ENCODE results near the gene RIF1. TPM values are rescaled to one million over a fixed set of nuclear protein-coding genes. Genes with fewer than 3 reads are reported as not detected.

RIF1 gene
- total RNA-seq, 1 experiment from 2014 or later, result 45.1 TPM

DNA sequence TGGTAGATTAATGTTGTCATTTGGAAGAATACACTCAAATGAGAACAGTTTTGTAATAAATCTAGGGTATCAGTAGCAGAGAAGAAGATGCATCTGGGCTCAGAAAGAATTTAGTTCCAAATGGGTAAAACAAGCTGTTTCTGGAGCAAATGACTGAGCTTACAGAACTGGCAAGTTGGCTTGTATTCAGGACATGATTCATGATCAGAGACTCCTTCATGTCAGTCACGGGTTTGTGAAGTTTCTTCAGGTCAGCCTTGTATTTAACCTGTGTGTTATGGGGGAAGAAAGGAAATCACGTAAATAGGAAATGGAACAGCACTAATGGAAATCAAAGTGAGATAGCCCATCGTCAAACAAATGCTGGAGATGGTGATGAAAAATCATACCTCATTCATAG lies 109.1 kb downstream of the RIF1 start:
- DNase-seq (ENCODE audit: low read depth), result peak; percentile 26

DNA sequence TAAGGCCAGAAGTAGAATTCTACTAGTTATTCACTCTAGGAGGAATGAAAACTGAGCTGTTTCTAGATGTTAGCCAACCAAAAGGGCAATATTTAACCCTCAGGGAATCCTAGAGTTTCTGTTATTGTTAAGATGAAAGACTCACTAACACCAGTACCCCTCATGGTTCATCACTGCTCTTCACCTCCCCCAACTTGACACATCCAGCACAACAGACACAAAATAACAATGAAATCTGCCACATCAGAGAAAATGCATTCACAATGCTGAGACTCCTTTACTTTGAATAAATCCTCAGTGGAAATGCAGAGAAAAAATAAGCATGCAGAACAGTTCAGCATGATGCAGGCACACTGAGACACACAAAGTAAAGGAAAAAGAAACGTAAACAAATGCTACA lies 111.3 kb downstream of the RIF1 start:
- no peak for DNase-seq (ENCODE audit: low read depth)

DNA sequence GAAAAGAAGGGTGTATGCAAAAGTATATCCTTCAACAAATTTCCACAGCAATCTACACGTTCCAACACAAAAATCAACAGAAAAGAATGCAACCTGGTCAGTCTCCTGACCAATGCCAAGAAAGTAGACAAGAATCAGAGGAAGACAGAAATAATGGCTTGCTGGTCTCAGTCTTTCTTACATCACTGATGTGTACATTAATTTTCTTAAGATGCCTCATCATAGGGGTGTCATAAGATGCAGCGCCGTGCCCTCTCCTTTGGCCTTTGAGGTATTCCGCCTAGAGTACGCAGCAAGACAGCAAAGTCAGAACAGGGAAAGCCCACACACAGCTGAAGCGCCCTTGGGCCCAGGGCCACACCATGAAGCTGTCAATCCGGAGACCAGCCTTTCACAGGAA lies 112.9 kb downstream of the RIF1 start:
- DNase-seq (ENCODE audit: low read depth), result no peak

- DNase-seq (ENCODE audit: low read depth), result peak; percentile 36
Observed at GRCh38 chr2:151523850-151524249, 114.1 kb downstream of the RIF1 start.

DNA sequence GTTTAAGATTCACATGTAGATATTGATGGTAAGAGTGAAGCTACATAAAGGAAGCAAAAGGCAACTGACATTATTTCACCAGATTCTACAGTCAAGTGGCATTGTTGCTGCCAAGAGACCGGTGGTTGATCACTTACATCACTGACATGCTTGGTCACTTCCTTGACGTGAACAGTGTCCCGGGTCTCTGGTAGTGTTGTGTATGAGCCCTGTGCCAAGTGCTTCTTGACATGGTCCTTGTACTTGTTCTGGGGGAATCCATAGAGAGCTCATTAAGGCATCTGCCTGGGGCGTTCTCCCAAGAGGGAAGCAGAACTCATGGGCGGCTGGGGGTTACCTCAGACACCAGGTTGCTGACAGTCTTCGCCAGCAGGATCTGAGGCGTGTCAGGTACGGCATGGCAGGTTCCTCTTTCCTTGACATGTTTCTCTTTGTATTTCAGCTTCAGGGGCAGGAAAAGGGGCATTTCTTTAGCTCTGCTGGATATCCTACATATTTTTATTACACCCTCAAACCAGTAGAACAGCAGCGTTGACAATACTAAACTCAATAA lies 116.2 kb downstream of the RIF1 start:
- DNase-seq (ENCODE audit: low read depth), result no peak

DNA sequence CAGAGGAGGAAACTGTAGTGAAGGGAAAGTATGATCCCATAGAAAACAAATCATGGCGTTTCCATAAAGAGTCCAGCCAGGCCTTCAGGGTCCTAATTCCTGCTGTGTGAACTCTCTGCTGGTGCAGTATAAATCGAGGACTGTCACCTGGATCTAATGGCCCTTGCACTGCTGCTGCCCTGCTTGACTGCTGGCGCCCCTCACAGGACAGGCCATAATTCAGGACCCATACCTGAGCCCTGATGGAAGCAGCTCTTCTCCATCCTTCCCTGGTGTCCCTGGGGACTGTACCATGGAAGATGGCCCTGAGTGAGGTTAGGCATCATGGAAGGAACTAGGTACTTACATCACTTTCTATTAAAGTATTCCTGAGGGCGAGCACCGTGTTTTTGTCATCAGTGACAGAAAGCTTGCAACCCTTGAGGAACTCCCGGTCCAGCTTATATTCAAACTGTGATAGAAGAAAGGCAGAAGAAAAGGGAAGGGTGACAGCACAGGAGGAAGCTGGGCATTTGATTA lies 116.9 kb downstream of the RIF1 start:
- DNase-seq (ENCODE audit: low read depth), result no peak

Other genes with a start within 250 kb of the RIF1 start
- gene RBM43, start 148.0 kb upstream of the RIF1 start, total RNA-seq (2014; rRNA removed), result 3.0 and 6.0 TPM in 2 replicates
- 5.5 and 9.2 TPM in 2 replicates for gene NMI, start 120.2 kb upstream of the RIF1 start, total RNA-seq (2014; rRNA removed)
- 20.3 and 21.3 TPM in 2 replicates for gene TNFAIP6, start 52.3 kb upstream of the RIF1 start, total RNA-seq (2014; rRNA removed)

All from LHCN-M2 (cell line).